H7 (cell line): ENCODE results near the gene PHACTR4. TPM values are rescaled to one million over a fixed set of nuclear protein-coding genes. Genes with fewer than 3 reads are reported as not detected.
"Not testable (repeated sequence)": the region's sequence is repeated elsewhere in the genome, so short reads cannot be mapped to it uniquely, and the experiment has no call there.

Experiments
- DNase-seq: peaks from one replicate; pipeline ENCODE4 v3.0.0; 2012
- H3K27me3 ChIP-seq: 2 replicates; pipeline ENCODE4 v1.6.0; 2011; ENCODE audit warnings: mild to moderate bottlenecking, low read length; ENCODE audit not compliant: control insufficient read depth, insufficient read depth
- H3K36me3 ChIP-seq: replicated peaks from 2 replicates; pipeline ENCODE4 v1.5.1; 2011; ENCODE audit warnings: low read length; ENCODE audit not compliant: control insufficient read depth, insufficient read depth
- H3K4me3 ChIP-seq: 2 replicates; pipeline ENCODE4 v1.5.1; 2011; ENCODE audit warnings: low read depth, mild to moderate bottlenecking, control low read depth, low read length, moderate library complexity; ENCODE audit not compliant: insufficient read depth
- total RNA-seq: library from RNA; depleted of rRNA; stranded (reverse); fragments of >200 nt; shearing (Covaris generic); gene quantifications from 2 replicates; pipeline ENCODE4 v1.2.3, GENCODE V29; 2014

The PHACTR4 gene
- total RNA-seq, 1 experiment from 2014 or later = 16.9 TPM

GRCh38 chr1:28354121-28354520, 15.4 kb upstream of the PHACTR4 start:
- H3K4me3 ChIP-seq = no peak overlapping the region
- H3K36me3 ChIP-seq = no peaks in the 10 kb centered on the region
- no peaks in the 10 kb centered on the region for H3K27me3 ChIP-seq
- no peak for DNase-seq

GRCh38 chr1:28358716-28359115, 10.8 kb upstream of the PHACTR4 start:
- Histone ChIP-seq H3K4me3 (no peak overlapping the region), H3K27me3 (no peaks in the 10 kb centered on the region), H3K36me3 (no peaks in the 10 kb centered on the region)
- DNase-seq = no peak

GRCh38 chr1:28359592-28360239, 9.8 kb upstream of the PHACTR4 start:
- peak; percentile 74 for DNase-seq
- Histone ChIP-seq H3K36me3 (no peaks in the 10 kb centered on the region), H3K4me3 (no peak overlapping the region), H3K27me3 (no peaks in the 10 kb centered on the region)

GRCh38 chr1:28364888-28365287, 4.7 kb upstream of the PHACTR4 start:
- no peaks in the 10 kb centered on the region for H3K36me3 ChIP-seq
- H3K4me3 ChIP-seq = no peak overlapping the region
- DNase-seq = no peak
- no peaks in the 10 kb centered on the region for H3K27me3 ChIP-seq

GRCh38 chr1:28365864-28366263, 3.7 kb upstream of the PHACTR4 start:
- Histone ChIP-seq H3K4me3 (no peak overlapping the region), H3K27me3 (no peaks in the 10 kb centered on the region), H3K36me3 (no peaks in the 10 kb centered on the region)
- DNase-seq = no peak

GRCh38 chr1:28368608-28369007, 932 bp upstream of the PHACTR4 start:
- not testable (repeated sequence) for DNase-seq, H3K36me3 ChIP-seq, H3K4me3 ChIP-seq, H3K27me3 ChIP-seq

GRCh38 chr1:28370239-28371009, 884 bp downstream of the PHACTR4 start:
- peak; percentile 59 for DNase-seq

GRCh38 chr1:28371010-28371377, 1.5 kb downstream of the PHACTR4 start:
- Histone ChIP-seq H3K27me3 (no peaks in the 10 kb centered on the region), H3K4me3 (peak overlapping the region; percentile 94; the same call in 1 of the 2 replicates), H3K36me3 (no peaks in the 10 kb centered on the region)
- no peak for DNase-seq

More at GRCh38 chr1:28370239-28371009, 884 bp downstream of the PHACTR4 start:
- peak overlapping the region; percentile 94 for H3K4me3 ChIP-seq
- H3K27me3 ChIP-seq = no peaks in the 10 kb centered on the region
- H3K36me3 ChIP-seq = no peaks in the 10 kb centered on the region

GRCh38 chr1:28373450-28373849, 3.9 kb downstream of the PHACTR4 start:
- H3K4me3 ChIP-seq, H3K36me3 ChIP-seq, DNase-seq, H3K27me3 ChIP-seq: not testable (repeated sequence)

GRCh38 chr1:28374297-28374696, 4.8 kb downstream of the PHACTR4 start:
- Histone ChIP-seq H3K36me3 (no peaks in the 10 kb centered on the region), H3K27me3 (no peaks in the 10 kb centered on the region), H3K4me3 (no peak overlapping the region)
- no peak for DNase-seq

- not testable (repeated sequence) for H3K36me3 ChIP-seq, H3K4me3 ChIP-seq, DNase-seq, H3K27me3 ChIP-seq
Measured at GRCh38 chr1:28375598-28375997, 6.1 kb downstream of the PHACTR4 start.

- not testable (repeated sequence) for H3K27me3 ChIP-seq, H3K36me3 ChIP-seq, DNase-seq, H3K4me3 ChIP-seq
Measured at GRCh38 chr1:28376195-28376594, 6.7 kb downstream of the PHACTR4 start.

GRCh38 chr1:28378906-28379305, 9.4 kb downstream of the PHACTR4 start:
- DNase-seq = no peak
- Histone ChIP-seq H3K36me3 (no peaks in the 10 kb centered on the region), H3K4me3 (no peak overlapping the region), H3K27me3 (no peaks in the 10 kb centered on the region)

- Histone ChIP-seq H3K27me3 (no peaks in the 10 kb centered on the region), H3K36me3 (no peaks in the 10 kb centered on the region), H3K4me3 (no peak overlapping the region)
- no peak for DNase-seq
Measured at GRCh38 chr1:28380394-28380793, 10.9 kb downstream of the PHACTR4 start.

- H3K4me3 ChIP-seq, H3K36me3 ChIP-seq, H3K27me3 ChIP-seq, DNase-seq: not testable (repeated sequence)
Measured at GRCh38 chr1:28383785-28384184, 14.2 kb downstream of the PHACTR4 start.
